ENCODE data around the gene HCN2.

Gene HCN2

GRCh38 chr19:640606-641189 lies 51.0 kb downstream of the HCN2 start:
- DNase-seq (ENCODE audit: low read depth), result no peak

- no peak for DNase-seq (ENCODE audit: low read depth)
Measured at GRCh38 chr19:641702-642101, 52.0 kb downstream of the HCN2 start.

- DNase-seq (ENCODE audit: low read depth), result no peak
Measured at GRCh38 chr19:642767-643727, 53.4 kb downstream of the HCN2 start.

DNA sequence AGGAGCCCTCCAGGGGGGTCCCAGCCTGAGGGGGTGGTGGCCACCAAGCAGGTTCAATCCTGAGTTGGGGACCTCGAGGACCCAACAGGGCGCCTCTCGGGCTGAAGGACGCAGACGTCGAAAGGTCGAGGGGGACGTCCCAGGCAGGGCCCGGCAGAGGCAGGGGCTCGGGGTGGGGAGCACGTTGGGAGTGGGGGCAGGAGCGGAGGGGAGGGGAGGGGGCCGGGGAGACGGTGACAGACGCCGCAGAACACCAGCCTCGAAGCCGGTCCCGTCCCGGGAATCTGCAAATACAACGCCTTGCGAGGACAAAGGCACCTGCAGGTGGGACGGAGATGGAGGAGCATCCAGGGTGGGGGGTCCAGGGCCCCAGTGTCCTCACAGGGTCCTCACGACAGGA lies 54.1 kb downstream of the HCN2 start:
- DNase-seq (ENCODE audit: low read depth), result no peak

- no peak for DNase-seq (ENCODE audit: low read depth)
Measured at GRCh38 chr19:644363-644762, 54.7 kb downstream of the HCN2 start.

GRCh38 chr19:644789-645188 lies 55.1 kb downstream of the HCN2 start:
- DNase-seq (ENCODE audit: low read depth), result no peak

DNA sequence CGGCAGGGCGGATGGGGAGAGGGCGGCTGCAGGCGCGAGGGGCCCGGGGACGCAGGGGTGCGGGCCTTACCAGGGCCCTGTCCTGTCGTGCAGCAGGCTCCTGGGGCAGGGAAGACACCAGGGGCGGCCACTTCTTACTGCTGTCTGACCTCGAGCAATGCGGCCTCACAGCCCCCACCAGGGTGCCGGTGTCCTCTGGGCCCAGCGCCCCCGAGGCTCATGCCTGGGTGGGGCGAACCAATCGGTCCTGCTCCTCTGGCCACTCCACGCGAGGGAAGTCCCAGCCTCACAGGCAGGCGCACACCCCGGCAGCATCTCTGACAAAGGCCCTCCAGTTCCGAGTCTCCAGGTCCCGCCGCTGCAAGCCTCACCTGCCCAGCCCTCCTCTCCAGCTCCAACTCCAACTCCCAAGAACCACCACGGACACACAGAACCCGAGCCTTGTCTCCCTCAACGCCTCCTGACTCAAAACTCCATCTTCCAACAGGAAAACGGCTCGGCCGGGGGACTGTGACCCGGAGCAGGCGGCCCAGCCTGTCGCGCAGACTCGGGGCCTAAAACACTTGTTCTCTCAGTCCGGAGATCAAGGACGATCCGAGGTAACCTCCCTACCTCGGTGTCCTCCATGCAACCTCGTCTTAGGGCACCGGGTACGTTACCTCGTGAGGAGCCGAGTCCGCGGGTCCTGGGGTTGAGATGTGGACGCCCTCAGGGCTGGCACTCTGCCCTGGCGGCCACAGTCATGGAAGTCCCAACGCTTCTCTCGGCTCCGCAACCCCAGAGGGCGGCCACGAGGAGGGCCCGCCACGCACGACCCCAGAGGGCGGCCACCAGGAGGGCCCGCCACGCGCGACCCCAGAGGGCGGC lies 56.5 kb downstream of the HCN2 start:
- DNase-seq (ENCODE audit: low read depth), result no peak

- DNase-seq (ENCODE audit: low read depth), result no peak
Measured at GRCh38 chr19:646779-647565, 57.3 kb downstream of the HCN2 start.

GRCh38 chr19:647566-648284 lies 58.0 kb downstream of the HCN2 start:
- no peak for DNase-seq (ENCODE audit: low read depth)

DNA sequence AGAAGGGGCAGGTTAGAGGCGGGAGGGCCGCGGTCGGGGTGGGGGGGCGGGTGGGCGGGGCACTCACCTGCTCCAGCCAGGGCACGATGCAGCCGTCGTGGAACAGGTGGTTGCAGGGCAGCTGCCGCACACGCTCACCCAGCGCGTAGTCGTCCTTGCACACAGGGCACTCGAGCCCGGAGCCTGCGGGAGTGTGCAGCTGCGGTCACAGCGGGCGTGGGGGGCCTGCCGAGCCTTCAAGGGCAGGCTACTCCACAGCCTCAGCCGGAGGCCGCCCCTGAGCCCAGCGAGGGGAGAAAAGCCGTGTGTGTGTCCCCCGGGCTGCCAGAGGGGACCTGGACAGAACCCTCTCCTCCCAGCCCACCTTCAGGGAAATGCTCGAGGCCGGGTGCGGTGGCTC lies 58.6 kb downstream of the HCN2 start:
- no peak for DNase-seq (ENCODE audit: low read depth)

GRCh38 chr19:648904-649801 lies 59.5 kb downstream of the HCN2 start:
- DNase-seq (ENCODE audit: low read depth), result no peak

DNA sequence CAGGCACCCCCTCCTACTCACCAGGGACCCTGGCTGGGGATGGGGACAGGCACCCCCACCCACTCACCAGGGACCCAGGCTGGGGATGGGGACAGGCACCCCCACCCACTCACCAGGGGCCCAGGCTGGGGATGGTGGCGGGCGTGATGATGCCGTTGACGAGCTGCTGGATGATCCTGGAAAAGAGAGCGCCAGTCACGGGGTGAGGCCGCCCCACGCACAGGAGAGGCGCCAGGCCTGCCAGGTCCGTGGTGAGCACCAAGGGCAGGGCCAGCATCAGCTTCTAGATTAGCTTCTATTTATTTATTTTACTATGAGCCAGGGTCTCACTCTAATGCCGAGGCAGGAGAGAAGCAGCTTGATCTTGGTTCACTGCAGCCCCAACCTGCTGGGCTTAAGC lies 60.4 kb downstream of the HCN2 start:
- no peak for DNase-seq (ENCODE audit: low read depth)

GRCh38 chr19:651114-651818 lies 61.6 kb downstream of the HCN2 start:
- no peak for DNase-seq (ENCODE audit: low read depth)

- no peak for DNase-seq (ENCODE audit: low read depth)
Measured at GRCh38 chr19:651991-652390, 62.3 kb downstream of the HCN2 start.

- DNase-seq (ENCODE audit: low read depth), result no peak
Measured at GRCh38 chr19:652467-653389, 63.0 kb downstream of the HCN2 start.

GRCh38 chr19:653425-653824 lies 63.7 kb downstream of the HCN2 start:
- no peak for DNase-seq (ENCODE audit: low read depth)

DNA sequence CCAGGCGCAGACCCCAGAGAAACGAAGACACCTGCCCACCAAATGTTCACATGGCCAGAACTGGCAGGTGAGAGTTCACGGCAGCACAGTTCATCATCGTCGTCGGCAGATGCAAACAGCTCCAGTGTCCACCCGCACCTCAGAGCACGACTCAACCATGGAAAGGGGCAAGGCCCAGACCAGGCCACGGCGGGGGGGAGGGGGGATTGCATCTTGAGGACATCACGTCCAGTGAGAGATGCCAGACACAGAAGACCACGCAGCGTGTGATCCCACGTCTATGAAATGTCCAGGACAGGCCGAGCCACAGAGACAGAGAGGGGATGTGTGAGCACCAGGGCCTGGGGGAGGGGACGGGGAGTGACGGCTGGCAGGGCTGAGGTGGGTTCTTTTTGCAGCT lies 66.0 kb downstream of the HCN2 start:
- no peak for DNase-seq (ENCODE audit: low read depth)
